ENCODE results near the gene SGCA.

Gene SGCA

GRCh38 chr17:50149417-50150353, 16.1 kb upstream of the SGCA start:
- peak; percentile 60 for DNase-seq

DNA sequence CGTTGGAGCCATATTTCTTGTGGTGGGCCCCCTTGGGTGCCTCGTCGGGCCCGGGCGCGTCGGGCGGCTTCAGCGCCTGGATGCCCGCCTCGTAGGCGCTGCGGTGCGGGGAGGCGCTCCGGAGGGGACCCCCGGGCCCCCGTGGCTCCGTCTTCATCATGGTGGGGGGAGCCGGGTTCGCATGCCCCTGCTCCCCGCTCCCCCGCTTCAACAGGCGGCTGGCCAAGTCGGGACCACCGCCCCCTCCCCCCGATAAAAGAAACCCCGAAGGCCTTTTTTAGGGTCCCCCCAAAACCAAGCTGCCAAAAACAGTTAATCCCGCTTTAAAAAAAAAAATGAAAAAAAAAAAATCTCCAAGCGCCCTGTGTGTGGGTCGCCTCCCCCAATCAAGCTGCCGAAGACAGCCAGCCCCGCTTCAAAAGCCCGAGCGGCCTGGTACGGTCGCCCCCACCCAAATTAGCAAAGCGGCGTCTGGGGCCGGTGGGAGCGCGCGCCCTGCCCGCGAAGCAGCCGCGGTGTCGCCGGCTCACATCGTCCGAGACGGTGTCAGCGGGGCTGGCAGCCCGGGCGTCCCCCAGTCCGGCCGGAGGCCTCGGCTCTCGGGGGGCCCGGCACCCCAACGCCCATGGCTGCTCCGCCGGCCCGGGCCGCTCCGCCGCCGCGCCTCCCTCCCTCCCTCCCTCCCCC, 15.3 kb upstream of the SGCA start, which contains the start of gene PPP1R9B:
Gene PPP1R9B (minus strand): TSS at position 324 of the 687 bp plus-strand sequence. CDS start 164 bp downstream, at position 160.
- no peak for DNase-seq

GRCh38 chr17:50151041-50151936, 14.5 kb upstream of the SGCA start:
- DNase-seq: peak; percentile 91

DNA sequence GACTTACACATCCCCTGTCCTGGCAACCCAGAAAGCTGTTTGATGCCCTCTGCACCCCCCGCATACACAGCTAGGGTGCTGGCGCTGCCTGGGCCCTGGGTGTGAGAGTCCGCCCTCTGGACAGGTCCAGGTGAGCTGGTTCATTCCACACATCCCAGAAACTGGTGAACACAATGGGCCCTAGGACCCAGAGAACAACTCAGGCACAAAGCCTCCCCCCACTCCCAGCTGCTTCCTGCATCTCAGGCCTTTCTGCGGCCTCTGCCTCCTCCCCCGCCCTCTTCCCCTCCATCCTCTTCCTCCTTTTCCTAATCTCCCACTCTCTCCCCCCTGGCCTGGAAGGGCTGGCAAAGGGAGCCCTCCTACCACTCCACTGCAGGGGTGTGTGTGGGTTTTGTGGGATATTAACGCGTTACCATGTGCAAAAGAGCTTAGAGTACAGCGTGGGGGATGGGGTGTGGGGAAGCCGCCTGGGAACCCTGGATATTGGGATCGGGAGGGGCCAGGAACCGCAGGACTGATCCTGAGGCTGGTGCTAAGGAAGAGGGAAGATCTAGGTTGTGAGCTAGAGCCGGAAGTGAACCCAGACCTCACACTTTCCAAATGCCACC, 13.8 kb upstream of the SGCA start:
- peak; percentile 60 for DNase-seq

GRCh38 chr17:50152736-50153135, 13.1 kb upstream of the SGCA start:
- DNase-seq: no peak

GRCh38 chr17:50153650-50154575, 11.9 kb upstream of the SGCA start:
- DNase-seq: no peak

DNA sequence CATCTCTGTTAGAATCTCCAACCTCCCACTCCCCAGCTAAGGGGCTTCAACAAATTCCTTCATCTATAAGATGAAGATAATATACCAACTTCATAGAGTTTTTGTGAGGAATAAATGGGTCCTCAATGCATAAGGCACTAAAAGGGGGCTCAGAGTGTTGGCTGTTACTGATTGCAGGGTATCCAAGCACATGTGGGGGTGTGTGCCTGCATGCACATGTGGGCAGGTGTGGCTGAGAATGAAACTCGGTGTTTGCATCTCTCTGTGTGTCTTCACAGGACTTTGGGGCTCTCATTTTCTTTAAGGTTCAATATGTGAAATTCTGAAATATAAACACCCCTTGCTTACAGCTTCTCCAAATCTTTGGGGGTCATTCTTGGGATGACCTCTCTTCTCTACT, 11.2 kb upstream of the SGCA start:
- DNase-seq: no peak

GRCh38 chr17:50155115-50155819, 10.5 kb upstream of the SGCA start:
- DNase-seq: no peak

GRCh38 chr17:50157891-50158290, 7.9 kb upstream of the SGCA start:
- DNase-seq: peak; percentile 39

- DNase-seq: peak; percentile 96
These were observed 4.5 kb upstream of the SGCA start for GRCh38 chr17:50161023-50161910.

DNA sequence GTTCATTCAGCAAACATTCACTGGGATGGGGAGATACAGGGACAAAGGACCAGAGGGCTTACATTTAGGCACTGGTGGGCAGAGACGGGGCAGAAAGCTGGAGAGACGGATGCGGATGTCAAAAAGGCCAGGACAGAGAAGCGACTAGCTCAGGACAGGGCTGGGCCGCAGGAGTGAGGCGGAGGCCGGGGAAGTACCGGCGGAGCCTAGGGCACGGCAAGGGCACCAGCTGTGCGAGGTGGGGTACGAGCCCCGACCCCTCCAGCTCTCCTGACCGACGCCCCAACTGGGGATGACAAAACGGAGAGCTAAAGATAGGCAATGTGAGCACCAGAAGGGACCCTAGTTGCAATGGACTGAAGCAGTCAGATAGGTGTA, 3.9 kb upstream of the SGCA start:
- no peak for DNase-seq

- peak; percentile 31 for DNase-seq
These were observed 3.1 kb upstream of the SGCA start for GRCh38 chr17:50162466-50163254.

GRCh38 chr17:50163843-50164696, 1.7 kb upstream of the SGCA start:
- DNase-seq: no peak

DNA sequence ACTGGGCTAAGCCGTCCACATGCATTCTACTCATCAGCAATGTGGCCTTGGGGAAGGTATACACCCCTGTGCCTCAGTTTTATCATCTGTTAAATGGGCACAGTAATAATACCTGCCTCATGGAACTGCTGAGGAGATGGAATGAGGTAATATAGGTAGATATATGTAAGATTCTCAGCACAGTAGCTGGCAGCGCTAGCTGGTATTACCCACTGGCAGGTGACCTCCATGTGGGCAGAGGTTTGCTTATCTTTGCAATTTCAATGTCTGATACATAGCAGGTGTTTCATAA, 1.2 kb upstream of the SGCA start:
- DNase-seq: no peak

- DNase-seq: no peak
These were observed 739 bp upstream of the SGCA start for GRCh38 chr17:50165066-50165465.

- DNase-seq: no peak
These were observed 339 bp upstream of the SGCA start for GRCh38 chr17:50165466-50165865.

- DNase-seq: no peak
These were observed 845 bp downstream of the SGCA start for GRCh38 chr17:50166518-50167181.
